PFSK-1 (cell line): ENCODE results near the gene SMIM35.

Source experiments
- FOXP2 ChIP-seq: optimal IDR thresholded peaks from 2 replicates; pipeline ENCODE3; 2011; ENCODE audit warnings: borderline replicate concordance, control low read depth, inconsistent platforms; ENCODE audit not compliant: insufficient read depth; ENCODE audit errors: extremely low read length, extremely low read depth
- POLR2AphosphoS5 ChIP-seq: IDR thresholded peaks from 2 replicates; pipeline ENCODE4 v1.6.1; 2012; ENCODE audit warnings: low read depth, mild to moderate bottlenecking, control low read depth, low read length, moderate library complexity
- REST ChIP-seq, 2 experiments: IDR thresholded peaks; 2 replicates each; pipeline versions ENCODE4 v1.6.1 to v1.8.0; 2011 to 2012; ENCODE audit warnings: low read depth in 2 of 2, low read length in 2 of 2, control low read depth in 1 of 2, inconsistent platforms in 1 of 2, mild to moderate bottlenecking in 1 of 2, moderate library complexity in 1 of 2; ENCODE audit not compliant: insufficient read depth in 1 of 2
- SIN3A ChIP-seq: IDR thresholded peaks from 2 replicates; pipeline ENCODE4 v1.6.1; 2012; ENCODE audit warnings: mild to moderate bottlenecking, low read length, moderate library complexity, borderline replicate concordance; ENCODE audit not compliant: insufficient read depth
- TAF1 ChIP-seq: IDR thresholded peaks from 2 replicates; pipeline ENCODE4 v1.6.1; 2012; ENCODE audit warnings: low read length, control low read depth, borderline replicate concordance; ENCODE audit not compliant: insufficient read depth

Gene SMIM35

DNA sequence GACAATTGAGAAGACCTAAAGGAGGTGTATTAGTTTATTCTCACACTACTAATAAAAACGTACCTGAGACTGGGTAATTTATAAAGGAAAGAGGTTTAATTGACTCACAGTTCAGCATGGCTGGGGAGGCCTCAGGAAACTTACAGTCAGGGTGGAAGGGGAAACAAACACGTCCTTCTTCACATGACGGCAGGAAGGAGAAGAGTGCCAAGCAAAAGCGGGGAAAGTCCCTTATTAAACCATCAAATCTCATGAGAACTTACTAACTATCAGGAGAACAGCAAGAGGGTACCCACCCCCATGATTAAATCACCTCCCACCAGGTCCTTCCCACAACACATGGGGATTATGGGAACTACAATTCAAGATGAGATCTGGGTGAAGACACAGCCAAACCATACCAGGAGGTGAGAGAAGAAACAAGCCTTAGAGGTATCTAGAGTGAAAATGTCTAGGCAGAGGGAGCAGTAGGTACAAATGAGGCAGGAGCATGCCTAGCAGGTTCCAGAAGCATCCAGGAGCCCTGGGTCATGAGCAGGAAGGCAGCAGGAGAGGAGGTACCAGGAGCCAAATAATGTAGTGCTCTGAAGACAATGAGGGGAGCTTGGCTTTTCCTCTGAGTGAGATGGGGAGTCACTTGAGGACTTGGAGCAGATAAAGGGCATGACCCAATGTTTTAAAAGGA is 69.0 kb downstream of the SMIM35 start:
- TF ChIP-seq TAF1 (no peak), REST (IDR thresholded peaks at IDR 0.05; ENCODE audit: insufficient read depth in 1 of 2, low read depth in 2 of 2, low read length in 2 of 2) (no peak), SIN3A (no peak), POLR2AphosphoS5 (no peak), FOXP2 (no peak)

DNA sequence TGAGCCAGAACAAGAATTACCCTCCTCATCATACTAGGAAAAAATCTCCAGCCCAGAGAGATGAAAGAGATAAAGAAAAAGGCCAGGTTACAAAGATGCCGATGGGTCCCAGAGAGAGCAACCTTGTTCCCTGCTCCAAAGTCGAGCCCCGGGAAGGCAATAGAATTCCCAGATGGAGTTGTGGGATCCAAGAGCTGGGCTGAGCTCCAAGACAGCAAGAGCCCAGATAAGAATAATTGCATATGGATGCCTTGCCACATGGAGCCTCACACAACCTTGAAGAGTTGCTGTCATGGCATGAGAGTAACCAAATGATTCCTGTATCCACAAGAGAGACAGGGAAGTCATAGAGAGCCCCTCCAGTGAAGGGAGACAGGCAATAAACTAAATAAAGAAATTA is 69.7 kb downstream of the SMIM35 start:
- TF ChIP-seq POLR2AphosphoS5: no peak
- TF ChIP-seq REST (IDR thresholded peaks at IDR 0.05; ENCODE audit: insufficient read depth in 1 of 2, low read depth in 2 of 2, low read length in 2 of 2): no peak
- no peak for TF ChIP-seq FOXP2
- TF ChIP-seq SIN3A: no peak
- no peak for TF ChIP-seq TAF1

DNA sequence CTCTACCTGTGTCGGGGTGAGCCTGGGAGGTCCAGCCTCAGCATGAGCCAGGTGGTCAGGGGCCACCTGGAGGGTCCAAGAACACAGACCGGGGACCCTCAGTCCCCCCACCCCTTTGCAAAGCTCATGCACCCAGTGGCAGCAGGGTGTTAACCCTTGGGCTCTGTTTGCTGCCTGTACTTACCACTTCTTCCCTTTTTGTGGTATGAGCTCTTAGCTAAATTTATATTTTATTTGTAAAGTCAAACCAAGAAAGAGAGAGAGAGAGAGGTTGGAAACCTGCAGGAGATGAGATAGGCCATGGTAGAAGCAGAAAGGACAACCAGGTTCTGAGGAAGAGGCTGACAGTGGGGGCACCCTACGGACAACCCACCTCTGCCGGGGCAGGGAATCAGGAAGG is 70.7 kb downstream of the SMIM35 start:
- TF ChIP-seq SIN3A (no peak), FOXP2 (no peak), REST (IDR thresholded peaks at IDR 0.05; ENCODE audit: insufficient read depth in 1 of 2, low read depth in 2 of 2, low read length in 2 of 2) (no peak), TAF1 (no peak)

GRCh38 chr11:118015385-118015841 is 71.3 kb downstream of the SMIM35 start:
- no peak for TF ChIP-seq REST (IDR thresholded peaks at IDR 0.05; ENCODE audit: insufficient read depth in 1 of 2, low read depth in 2 of 2, low read length in 2 of 2)

- no peak for TF ChIP-seq TAF1
- TF ChIP-seq FOXP2: no peak
- TF ChIP-seq POLR2AphosphoS5: no peak
- TF ChIP-seq REST (IDR thresholded peaks at IDR 0.05; ENCODE audit: insufficient read depth in 1 of 2, low read depth in 2 of 2, low read length in 2 of 2): no peak
- no peak for TF ChIP-seq SIN3A
Observed at GRCh38 chr11:118014022-118014421, 72.7 kb downstream of the SMIM35 start.
